HG02885 (cell line): ENCODE data around the gene PCBD2.
"Not testable (repeated sequence)": the region's sequence is repeated elsewhere in the genome, so short reads cannot be mapped to it uniquely, and the experiment has no call there.

Source experiments
- ATAC-seq: cut with Tn5 transposase; IDR thresholded peaks from one replicate; pipeline ENCODE4 v1.9.1; 2021; ENCODE audit warnings: mild to moderate bottlenecking; ENCODE audit not compliant: unreplicated experiment, poor library complexity

Gene PCBD2

DNA sequence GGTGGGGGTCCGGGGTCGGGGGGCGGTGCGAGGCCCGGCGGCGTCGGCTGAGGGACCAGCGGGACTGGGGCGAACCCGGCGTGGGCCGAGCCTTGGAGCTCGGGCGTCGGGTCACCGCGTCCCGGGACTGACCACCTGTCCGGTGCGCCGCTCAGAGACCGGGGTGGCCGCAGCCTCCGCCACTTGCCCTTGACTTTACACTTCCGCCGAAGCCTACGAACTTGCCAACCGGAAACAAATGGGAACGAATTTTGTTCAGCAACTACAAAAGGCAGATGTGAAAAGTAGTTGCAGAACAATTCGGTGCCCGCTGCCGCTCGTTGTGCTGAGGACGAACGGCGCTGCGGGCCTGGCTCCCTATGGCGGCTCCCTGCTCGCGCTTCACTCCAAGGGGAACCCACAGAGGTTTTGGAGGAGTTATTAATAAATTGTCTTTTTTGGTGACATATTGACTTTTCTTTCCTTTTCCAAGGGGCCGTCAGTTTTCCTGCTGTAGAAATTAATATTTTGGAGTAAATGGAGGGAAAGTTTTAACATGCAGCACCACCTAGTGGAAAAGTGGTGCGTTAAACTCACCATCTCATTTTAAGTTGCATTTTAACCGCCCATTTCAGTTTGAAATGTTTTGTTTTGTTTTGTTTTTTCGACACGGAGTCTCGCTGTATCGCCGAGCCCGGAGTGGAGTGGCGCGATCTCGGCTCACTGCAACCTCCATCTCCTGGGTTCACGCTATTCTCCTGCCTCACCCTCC lies 490 bp downstream of the PCBD2 start:
- ATAC-seq, result peak; percentile 34

GRCh38 chr5:134906811-134907210 lies 1.9 kb downstream of the PCBD2 start:
- ATAC-seq, result no peak

GRCh38 chr5:134910752-134911151 lies 5.8 kb downstream of the PCBD2 start:
- ATAC-seq, result not testable (repeated sequence)

DNA sequence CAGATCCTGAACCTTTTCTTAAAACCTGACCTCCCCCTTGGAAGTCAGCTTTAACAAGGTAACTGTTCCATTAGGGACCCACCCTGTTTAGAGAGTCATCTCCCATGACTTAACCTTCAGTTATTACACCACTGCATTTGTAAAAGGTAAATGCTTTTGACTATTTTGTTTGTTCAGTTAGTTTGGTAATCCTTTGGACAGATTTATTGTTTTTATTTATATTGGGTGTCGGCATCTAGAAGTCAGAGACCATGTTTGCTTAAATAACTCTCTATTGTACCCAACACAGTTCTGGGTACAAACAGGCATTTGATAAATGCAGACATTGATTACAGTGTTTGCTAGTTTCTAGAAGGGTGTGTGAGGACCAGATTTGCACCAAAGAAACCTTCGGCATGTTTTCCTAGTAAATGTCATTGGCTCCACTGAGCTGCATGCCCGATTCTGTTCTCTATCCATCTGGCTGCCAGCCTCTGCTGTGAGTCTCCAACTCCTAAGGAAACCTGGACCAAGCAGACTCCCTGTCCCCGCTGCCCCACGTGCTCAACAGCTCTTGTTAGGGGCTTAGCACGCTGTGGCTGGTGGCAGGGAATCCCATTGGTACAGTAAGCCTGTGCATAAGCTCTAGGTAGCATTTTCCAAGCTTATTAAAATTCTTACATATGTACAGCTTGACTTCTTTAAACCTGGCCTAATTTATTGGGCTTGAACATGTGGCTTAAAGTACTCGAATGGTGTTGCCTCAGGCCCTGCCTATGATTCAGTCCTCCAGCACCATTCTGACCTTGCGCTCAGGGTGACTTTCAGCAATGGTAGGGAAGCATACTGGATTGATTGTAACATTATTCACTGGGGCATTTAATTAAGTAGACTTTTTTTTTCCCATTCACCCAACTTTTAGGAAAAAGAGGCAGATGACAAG lies 6.6 kb downstream of the PCBD2 start:
- no peak for ATAC-seq

GRCh38 chr5:134913254-134913653 lies 8.3 kb downstream of the PCBD2 start:
- ATAC-seq, result no peak

DNA sequence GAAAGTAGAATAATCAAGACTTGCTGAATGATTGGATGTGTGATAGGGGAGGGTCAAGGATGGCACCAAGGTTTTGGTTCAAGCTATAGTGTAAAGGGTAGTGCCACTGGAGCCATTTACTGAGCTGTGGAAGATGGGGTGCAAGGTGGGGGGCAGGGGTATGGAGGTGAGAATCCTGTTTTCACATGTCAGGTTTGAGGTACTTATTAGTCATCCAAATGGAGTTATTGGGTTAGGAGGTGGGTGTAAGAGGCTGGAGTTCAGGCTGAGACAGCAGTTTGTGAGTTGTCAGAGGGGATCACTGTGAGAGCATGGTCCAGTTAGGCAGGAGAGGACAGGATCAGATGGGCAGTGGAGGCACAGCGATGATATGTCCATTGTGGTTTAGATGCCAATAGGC lies 8.9 kb downstream of the PCBD2 start:
- ATAC-seq, result no peak

DNA sequence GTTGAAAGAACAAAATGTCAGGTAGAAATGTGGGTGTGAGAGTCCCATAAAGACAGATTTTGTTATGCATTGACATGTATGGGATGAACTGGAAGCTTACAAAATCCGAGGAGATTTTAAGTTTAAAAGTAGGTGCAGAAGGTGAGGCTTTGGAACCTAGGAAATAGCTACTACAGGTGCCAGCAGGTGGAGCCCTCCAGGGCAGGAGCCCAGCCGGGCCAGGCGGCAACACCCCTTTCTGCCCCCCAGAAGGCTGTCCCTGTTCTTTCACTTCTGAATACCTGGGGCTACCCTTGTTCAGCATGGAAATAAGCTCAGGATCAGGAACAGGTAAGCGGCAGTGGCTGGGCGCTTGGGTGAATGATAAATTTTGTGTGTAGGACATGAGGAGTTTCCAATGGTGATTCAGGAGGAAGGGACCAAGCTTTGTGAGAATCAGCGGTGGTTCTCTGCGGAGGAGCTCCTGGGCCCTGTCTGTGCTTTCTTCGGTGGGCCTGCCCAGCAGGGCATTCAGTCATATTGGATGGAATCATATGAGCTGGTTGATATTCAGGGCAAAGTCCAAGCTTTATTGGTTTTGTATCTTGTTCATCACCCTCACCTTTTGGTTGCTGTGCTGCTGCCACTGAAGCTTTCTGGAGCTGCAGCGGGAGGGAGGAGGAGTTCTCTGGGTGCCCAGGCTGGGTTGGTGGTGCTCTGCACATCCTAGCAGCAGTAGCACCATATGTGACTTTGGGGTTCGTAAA lies 12.3 kb downstream of the PCBD2 start:
- no peak for ATAC-seq

DNA sequence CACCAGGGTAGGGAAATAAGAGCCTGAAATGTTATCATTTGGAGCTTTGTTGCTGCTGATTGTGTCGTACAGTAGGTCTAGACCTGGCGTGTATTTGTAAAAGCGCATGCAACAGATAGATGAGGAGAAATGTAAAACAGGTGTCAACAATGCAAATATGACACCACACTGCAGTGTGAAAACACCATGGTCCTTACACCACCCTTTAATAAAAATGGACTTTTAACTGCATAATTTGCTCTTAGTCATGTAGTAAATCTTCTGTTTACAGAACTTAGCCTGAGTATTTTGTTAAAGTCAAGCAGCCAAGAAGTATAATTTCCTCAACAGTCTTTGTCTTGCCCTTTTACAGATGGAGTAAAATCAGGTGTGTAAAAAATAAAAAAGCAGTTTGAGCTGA lies 13.9 kb downstream of the PCBD2 start:
- no peak for ATAC-seq

DNA sequence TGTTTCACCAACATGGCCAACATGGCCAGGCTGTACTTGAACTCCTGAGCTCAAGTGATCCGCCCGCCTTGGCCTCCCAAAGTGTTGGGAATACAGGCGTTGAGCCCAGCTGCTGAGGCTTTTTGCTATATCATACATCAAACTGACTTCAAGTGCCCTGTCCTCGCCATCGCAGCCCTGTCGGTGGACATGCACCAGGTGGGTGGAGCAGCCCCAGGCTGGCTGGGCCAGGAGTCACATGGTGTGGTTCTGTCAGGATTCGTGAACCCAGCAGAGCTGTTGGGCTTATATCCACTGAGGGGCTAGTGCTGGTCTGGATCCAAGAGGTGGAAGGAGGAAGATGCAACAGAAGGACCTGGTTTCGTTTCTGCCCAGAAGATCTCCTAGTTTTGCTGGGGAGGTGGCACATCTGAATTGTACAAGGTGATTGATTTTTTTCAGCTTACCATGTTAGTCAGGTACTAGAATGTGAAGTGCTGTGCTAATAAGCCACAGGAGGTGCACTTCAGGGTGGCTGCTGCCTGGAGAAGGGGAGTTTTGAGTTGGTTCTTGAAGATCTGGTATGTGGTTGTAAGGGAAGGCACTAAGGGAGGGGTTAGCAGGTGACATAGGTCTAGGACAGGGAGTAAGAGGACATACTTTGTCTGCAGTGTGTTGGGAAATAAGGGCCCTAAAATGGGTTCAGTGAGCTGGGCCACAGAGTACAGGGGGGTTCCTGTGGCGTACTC lies 16.1 kb downstream of the PCBD2 start:
- ATAC-seq, result no peak

GRCh38 chr5:134932508-134932907 lies 27.6 kb downstream of the PCBD2 start:
- no peak for ATAC-seq

GRCh38 chr5:134934202-134934601 lies 29.3 kb downstream of the PCBD2 start:
- ATAC-seq, result no peak

DNA sequence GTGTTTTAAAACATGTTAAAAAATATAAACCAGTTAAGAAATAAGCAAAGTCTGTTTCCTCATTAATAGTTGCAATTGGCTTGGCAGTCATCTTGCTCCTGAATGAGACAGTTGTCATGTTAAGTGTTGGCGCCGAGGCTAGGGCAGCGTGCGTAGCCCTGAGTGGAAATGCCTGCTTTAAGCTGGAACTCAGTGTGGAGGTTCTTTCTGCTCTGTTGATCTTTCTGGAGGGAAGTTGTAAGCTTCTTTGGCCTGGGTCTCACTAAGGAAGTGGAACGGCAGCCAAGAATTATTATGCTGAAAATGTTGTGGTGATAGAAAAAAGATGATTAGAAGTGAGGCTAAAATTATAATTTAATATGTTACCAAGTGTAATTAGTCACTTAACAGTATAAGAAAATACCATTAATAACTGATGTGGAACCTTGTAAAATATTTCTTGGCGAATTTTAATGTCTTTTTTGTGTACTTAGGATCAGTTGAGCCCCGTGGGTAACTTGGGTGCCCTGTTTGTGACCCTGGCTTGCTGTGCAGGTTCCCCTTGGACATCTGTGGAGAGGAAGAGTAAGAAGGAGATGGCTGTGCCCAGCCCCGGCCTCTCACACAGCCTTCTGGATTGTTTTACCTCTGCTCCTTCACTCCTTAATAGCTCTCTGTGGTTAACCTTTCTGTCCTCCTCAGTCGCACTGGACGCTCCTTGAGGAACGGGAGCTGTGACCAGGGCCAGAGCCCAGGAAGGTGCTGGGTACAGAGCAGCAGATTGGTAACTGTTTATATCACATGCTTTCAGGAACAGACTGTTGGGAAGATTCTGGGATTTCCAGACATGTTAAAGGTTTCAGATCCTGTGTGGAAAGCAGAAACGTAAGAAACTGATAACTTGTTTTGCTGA lies 31.0 kb downstream of the PCBD2 start:
- ATAC-seq, result no peak

- ATAC-seq, result no peak
These were observed 32.6 kb downstream of the PCBD2 start for GRCh38 chr5:134937526-134937925.

DNA sequence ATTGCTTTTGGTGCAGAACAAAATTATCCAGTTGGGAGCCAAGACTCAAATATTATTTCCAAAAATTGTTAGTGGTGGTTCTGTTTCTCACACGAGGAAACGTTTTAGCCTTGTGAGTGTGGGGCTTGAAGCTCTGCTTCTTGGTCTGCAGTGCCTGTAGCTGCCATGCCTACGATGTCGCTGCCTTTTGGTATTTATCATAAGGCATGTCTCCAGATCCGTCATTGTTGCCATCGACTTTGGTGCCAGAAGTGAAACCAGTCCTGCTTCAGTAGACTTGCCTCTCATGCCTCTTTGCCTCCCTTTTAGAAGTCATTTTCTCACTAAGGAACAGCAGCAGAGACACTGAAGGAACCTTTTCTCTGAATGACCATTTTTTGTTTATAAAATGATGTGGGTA lies 33.1 kb downstream of the PCBD2 start:
- no peak for ATAC-seq

DNA sequence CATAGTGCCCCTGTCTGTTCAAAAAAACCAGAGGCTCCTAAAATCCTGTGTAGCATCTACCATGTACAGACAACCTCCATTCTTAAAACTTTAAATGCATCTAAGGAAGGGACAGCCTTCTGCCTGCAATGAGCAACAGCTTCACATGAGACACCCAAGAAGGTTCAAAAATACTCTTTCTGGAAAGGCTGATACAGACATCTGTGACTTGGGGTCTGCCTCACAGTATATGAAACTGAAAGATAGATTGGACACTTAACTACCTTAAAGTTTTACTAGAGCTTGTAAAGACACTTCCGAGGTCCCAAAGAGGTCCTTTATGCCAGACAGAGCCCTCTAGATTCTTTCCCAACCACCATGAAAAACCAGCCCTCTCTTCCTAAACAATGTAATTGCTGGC lies 34.6 kb downstream of the PCBD2 start:
- ATAC-seq, result no peak

GRCh38 chr5:134943547-134943946 lies 38.6 kb downstream of the PCBD2 start:
- no peak for ATAC-seq

DNA sequence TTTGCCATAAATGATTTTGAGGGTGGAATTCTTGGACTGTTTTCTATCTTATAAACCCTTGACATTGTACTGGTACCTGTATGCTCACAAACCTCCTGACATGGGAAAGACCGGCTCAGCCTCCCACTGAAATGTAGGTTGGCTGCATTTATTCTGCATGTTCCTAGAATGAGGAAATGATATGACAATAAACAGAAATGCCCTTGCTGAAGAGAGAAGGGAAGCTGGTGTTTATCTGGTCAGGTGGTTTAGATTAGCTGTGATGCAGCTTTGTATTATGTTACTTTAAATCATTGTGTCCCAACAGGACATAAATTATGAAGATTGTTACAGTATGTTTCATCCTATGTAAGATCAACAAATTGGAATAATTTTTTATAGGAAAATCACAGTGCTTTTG lies 39.7 kb downstream of the PCBD2 start:
- no peak for ATAC-seq

- ATAC-seq, result no peak
These were observed 40.1 kb downstream of the PCBD2 start for GRCh38 chr5:134945041-134945440.

- ATAC-seq, result no peak
These were observed 44.0 kb downstream of the PCBD2 start for GRCh38 chr5:134948911-134949310.
